A673 (cell line): ENCODE results near the gene CFAP100. TPM values are rescaled to one million over a fixed set of nuclear protein-coding genes. Genes with fewer than 3 reads are reported as not detected.

ENCODE experiments used
- BruUV-seq: library from RNA; stranded (reverse); fragments of 400-500 nt; replicated peaks from 2 replicates; lab custom pipeline; 2021; lab: Mats Ljungman, UMichigan
- CTCF ChIA-PET: fragments of 300-600 bp; sonication (Branson Sonifier 250); formaldehyde crosslinking; loops from one replicate; lab custom pipeline; 2022; ENCODE audit warnings: antibody characterized with exemption; lab: Charles Lee
- POLR2A ChIA-PET: fragments of 300-600 bp; sonication (Branson Sonifier 250); formaldehyde crosslinking; loops from one replicate; lab custom pipeline; 2022; ENCODE audit warnings: antibody characterized with exemption; ENCODE audit not compliant: low non-redundant PET; lab: Charles Lee
- DNase-seq: peaks from one replicate; pipeline ENCODE4 v3.0.0-alpha.2; 2015; ENCODE audit warnings: low spot score
- H3K27ac ChIP-seq: fragments of 200-600 bp; sonication (generic); 2 replicates; pipeline ENCODE4 v1.5.1; 2016; ENCODE audit warnings: mixed run types, low read depth, mild to moderate bottlenecking, mixed read lengths, antibody characterized with exemption, low read length; ENCODE audit not compliant: poor library complexity, severe bottlenecking
- H3K27me3 ChIP-seq: fragments of 200-600 bp; sonication (generic); replicated peaks from 2 replicates; pipeline ENCODE4 v1.6.1; 2017; ENCODE audit warnings: mixed run types, low read depth, mild to moderate bottlenecking, mixed read lengths, antibody characterized with exemption, low read length; ENCODE audit not compliant: insufficient read depth, poor library complexity
- H3K36me3 ChIP-seq: fragments of 200-600 bp; sonication (generic); 2 replicates; pipeline ENCODE4 v1.6.1; 2016; ENCODE audit warnings: mixed run types, mild to moderate bottlenecking, mixed read lengths, antibody characterized with exemption, low read length; ENCODE audit not compliant: insufficient read depth, poor library complexity, severe bottlenecking
- H3K4me1 ChIP-seq: fragments of 200-600 bp; sonication (generic); 2 replicates; pipeline ENCODE4 v1.6.1; 2017; ENCODE audit warnings: mixed run types, mild to moderate bottlenecking, mixed read lengths, antibody characterized with exemption, low read length; ENCODE audit not compliant: insufficient read depth, poor library complexity, severe bottlenecking
- H3K4me3 ChIP-seq: fragments of 200-600 bp; sonication (generic); 2 replicates; pipeline ENCODE4 v1.5.1; 2016; ENCODE audit warnings: low read depth, mixed run types, mild to moderate bottlenecking, mixed read lengths, low read length; ENCODE audit not compliant: poor library complexity, severe bottlenecking
- H3K9me3 ChIP-seq: fragments of 200-600 bp; sonication (generic); 2 replicates; pipeline ENCODE4 v1.6.1; 2016; ENCODE audit warnings: mixed run types, low read depth, mild to moderate bottlenecking, mixed read lengths, antibody characterized with exemption, low read length; ENCODE audit not compliant: poor library complexity, severe bottlenecking
- EZH2 ChIP-seq: fragments of 200-600 bp; sonication (generic); IDR thresholded peaks from 2 replicates; pipeline ENCODE4 v1.6.1; 2017; ENCODE audit warnings: borderline replicate concordance, low read depth, mild to moderate bottlenecking, mixed read lengths, antibody characterized with exemption, low read length; ENCODE audit not compliant: poor library complexity, severe bottlenecking
- intact Hi-C: fragments of 100-400 bp; cut with micrococcal nuclease; formaldehyde crosslinking; loops from one replicate; pipeline ENCODE4 v1.10.0; 2022; ENCODE audit not compliant: unreplicated experiment
- total RNA-seq: library from RNA; stranded (reverse); gene quantifications from 2 replicates; pipeline ENCODE4 v1.2.3, GENCODE V29; 2021
- TF ChIP-seq, protein P1 (sequence below): fragments of 300-800, 200-600 bp; sonication (generic); conservative IDR thresholded peaks from 2 replicates; pipeline ENCODE4 v1.5.1; 2017; ENCODE audit warnings: low read depth, mild to moderate bottlenecking, antibody characterized with exemption, low read length, moderate library complexity, mixed read lengths

CFAP100 gene
- total RNA-seq, 1 experiment from 2014 or later, result not detected

DNA sequence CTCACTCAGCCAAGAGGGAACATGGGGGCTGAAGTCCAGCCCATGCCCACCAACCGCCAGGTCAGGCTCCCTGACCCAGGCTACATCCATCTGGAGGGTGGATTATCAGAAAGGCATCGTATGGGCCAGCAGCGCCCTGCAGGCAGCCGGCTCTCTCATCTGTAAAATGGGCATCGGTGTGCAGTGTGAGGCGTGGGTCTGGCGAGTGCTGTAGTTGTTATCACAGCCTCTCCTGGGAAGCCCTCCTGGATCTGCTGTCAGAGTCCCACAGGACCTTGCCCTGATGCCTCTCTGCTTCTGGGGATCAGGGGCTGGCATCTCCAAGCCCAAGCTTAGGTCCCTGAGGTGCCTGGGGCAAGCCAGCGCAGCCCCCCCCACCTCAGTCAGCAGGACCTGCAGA, 27.4 kb downstream of the CFAP100 start:
- BruUV-seq, result no TSS peak
- DNase-seq, result no peak
- intact Hi-C loops, result no loop called here
- ChIA-PET POLR2A (no interaction called here), CTCF (no interaction called here)
- H3K4me3 ChIP-seq, result no peak overlapping the region
- no peaks in the 10 kb centered on the region for H3K27me3 ChIP-seq
- H3K36me3 ChIP-seq, result no peaks in the 10 kb centered on the region
- peaks cover 9% of the 10 kb centered on the region for H3K9me3 ChIP-seq
- no peak overlapping the region for H3K27ac ChIP-seq
- H3K4me1 ChIP-seq, result no peaks in the 10 kb centered on the region
- TF ChIP-seq EZH2, result no peak
- TF ChIP-seq, protein P1, sequence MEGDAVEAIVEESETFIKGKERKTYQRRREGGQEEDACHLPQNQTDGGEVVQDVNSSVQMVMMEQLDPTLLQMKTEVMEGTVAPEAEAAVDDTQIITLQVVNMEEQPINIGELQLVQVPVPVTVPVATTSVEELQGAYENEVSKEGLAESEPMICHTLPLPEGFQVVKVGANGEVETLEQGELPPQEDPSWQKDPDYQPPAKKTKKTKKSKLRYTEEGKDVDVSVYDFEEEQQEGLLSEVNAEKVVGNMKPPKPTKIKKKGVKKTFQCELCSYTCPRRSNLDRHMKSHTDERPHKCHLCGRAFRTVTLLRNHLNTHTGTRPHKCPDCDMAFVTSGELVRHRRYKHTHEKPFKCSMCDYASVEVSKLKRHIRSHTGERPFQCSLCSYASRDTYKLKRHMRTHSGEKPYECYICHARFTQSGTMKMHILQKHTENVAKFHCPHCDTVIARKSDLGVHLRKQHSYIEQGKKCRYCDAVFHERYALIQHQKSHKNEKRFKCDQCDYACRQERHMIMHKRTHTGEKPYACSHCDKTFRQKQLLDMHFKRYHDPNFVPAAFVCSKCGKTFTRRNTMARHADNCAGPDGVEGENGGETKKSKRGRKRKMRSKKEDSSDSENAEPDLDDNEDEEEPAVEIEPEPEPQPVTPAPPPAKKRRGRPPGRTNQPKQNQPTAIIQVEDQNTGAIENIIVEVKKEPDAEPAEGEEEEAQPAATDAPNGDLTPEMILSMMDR, result no peak

- BruUV-seq, result no TSS peak
- Histone ChIP-seq H3K36me3 (no peaks in the 10 kb centered on the region), H3K4me3 (no peak overlapping the region), H3K4me1 (no peaks in the 10 kb centered on the region), H3K27ac (no peak overlapping the region), H3K27me3 (no peaks in the 10 kb centered on the region), H3K9me3 (peaks cover 11% of the 10 kb centered on the region)
- CTCF ChIA-PET, result no interaction called here
- intact Hi-C loops, result no loop called here
- POLR2A ChIA-PET, result no interaction called here
- no peak for TF ChIP-seq EZH2
- TF ChIP-seq, protein P1, result no peak
- no peak for DNase-seq
Measured at GRCh38 chr3:126422571-126423091, 27.9 kb downstream of the CFAP100 start.

DNA sequence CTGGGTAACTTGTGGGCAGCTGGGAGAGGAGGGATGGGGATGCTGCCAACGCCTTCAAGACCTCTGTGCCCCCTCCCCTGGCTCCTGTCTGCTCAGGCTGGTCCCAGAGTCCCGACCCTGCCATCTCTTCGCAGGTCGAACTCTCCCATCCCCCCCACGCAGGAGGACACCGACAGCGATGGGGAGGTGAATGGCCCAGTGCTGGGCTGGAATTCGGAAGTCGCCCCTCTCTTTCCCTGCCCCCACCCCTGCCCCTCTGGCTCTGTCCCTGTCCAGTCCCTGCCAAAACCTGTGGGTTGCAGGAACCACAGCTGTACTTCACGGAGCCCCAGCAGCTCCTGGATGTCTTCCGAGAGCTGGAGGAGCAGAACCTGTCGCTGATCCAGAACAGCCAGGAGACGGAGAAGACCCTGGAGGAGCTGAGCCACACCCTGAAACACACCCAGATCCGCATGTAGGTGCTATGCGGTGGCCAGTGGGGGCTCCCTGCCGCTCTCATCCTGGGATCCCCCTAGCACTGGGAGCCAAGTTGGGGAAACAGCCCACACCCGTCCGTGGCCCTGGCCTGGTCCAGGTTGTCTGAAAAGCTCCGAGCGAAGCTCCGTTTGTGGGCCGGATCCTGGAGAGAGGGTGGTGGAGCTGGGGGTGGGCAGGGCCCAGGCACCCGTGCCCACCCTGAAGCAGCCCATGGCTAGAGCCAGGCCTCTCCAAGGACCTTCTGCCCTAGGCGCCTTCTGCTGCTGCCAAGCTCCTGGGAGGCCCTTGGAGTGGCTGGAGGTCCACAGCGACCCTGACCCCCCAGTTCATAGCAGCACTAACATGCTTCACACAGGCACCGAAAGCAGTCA, 28.7 kb downstream of the CFAP100 start:
- intact Hi-C loops, result no loop called here
- ChIA-PET POLR2A (no interaction called here), CTCF (no interaction called here)
- Histone ChIP-seq H3K4me3 (no peak overlapping the region), H3K9me3 (peaks cover 11% of the 10 kb centered on the region), H3K36me3 (no peaks in the 10 kb centered on the region), H3K27me3 (no peaks in the 10 kb centered on the region), H3K4me1 (no peaks in the 10 kb centered on the region), H3K27ac (no peak overlapping the region)
- no peak for TF ChIP-seq EZH2
- TF ChIP-seq, protein P1, result no peak
- BruUV-seq, result no TSS peak
- no peak for DNase-seq
